ENCODE data around the gene LPP. TPM values are rescaled to one million over a fixed set of nuclear protein-coding genes. Genes with fewer than 3 reads are reported as not detected.

LPP gene
- total and polyA plus RNA-seq, 4 donors = 7.2 to 50.3 (median 26.4) TPM

DNA sequence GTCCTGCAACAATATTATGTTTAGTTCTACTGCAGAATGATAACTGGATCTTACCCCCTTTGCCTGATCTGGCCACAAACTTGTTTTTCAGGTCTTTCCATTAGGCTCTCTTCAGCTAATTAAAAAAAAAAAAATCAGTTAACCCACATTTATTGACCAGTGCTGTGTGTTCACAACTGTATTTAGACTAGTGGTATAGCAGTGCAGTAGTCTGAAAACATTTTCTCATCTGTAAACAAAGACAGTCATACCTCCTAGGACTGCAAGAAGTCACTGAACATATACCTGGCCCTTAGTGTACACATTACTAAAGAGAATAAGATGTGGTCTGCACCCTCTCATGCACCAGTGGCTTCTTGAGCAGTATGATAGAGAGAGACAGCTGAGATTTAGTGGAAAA lies 22.5 kb downstream of the LPP start:
- H3K9me3 ChIP-seq (ENCODE audit: control insufficient read depth, insufficient read depth, low read length) = no peaks in the 10 kb centered on the region
- no peak overlapping the region for H3K4me3 ChIP-seq (ENCODE audit: low read depth, low read length)
- H3K36me3 ChIP-seq (ENCODE audit: control insufficient read depth, insufficient read depth, low read length) = no peaks in the 10 kb centered on the region
- no peak for DNase-seq (ENCODE audit: low read depth in 4 of 6, low spot score in 6 of 6)
- peaks cover 9% of the 10 kb centered on the region for H3K4me1 ChIP-seq (ENCODE audit: control insufficient read depth, insufficient read depth, low read length)
- H3K27me3 ChIP-seq (ENCODE audit: control insufficient read depth, insufficient read depth, low read length) = no peaks in the 10 kb centered on the region
- no peak overlapping the region for H3K27ac ChIP-seq (ENCODE audit: low read depth, low read length)

DNA sequence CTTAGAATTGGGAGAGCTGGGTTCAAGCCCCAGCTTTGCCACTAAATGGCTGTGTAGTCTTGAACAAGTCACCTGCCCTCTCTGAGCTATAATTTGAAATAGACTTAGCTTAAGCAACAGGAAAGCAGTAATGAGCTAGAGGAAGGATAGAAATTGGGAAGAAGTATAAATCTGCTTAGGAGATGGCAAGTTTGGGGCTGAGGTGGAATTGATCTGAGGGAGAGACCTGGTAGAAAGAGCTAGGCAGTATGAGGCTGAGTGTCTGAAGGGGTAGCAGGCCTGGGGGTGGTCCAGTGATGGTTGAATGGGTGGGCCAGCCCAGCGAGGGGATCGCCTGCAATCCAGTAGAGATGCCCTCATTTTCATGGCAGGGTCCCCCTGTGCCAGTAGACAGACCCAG lies 22.9 kb downstream of the LPP start:
- Histone ChIP-seq H3K27me3 (ENCODE audit: control insufficient read depth, insufficient read depth, low read length) (no peaks in the 10 kb centered on the region), H3K4me1 (ENCODE audit: control insufficient read depth, insufficient read depth, low read length) (peaks cover 9% of the 10 kb centered on the region), H3K4me3 (ENCODE audit: low read depth, low read length) (no peak overlapping the region), H3K27ac (ENCODE audit: low read depth, low read length) (no peak overlapping the region), H3K9me3 (ENCODE audit: control insufficient read depth, insufficient read depth, low read length) (no peaks in the 10 kb centered on the region), H3K36me3 (ENCODE audit: control insufficient read depth, insufficient read depth, low read length) (no peaks in the 10 kb centered on the region)
- DNase-seq (ENCODE audit: low read depth in 4 of 6, low spot score in 6 of 6) = no peak
- 94% methylated on average over 2 of the region's 2 CpGs for WGBS (ENCODE audit: insufficient coverage)

GRCh38 chr3:188177721-188178120 lies 23.8 kb downstream of the LPP start:
- no CpG with 5 or more reads among the region's 2 CpGs for WGBS (ENCODE audit: insufficient coverage)
- Histone ChIP-seq H3K36me3 (ENCODE audit: control insufficient read depth, insufficient read depth, low read length) (no peaks in the 10 kb centered on the region), H3K4me1 (ENCODE audit: control insufficient read depth, insufficient read depth, low read length) (peaks cover 9% of the 10 kb centered on the region), H3K9me3 (ENCODE audit: control insufficient read depth, insufficient read depth, low read length) (no peaks in the 10 kb centered on the region), H3K27me3 (ENCODE audit: control insufficient read depth, insufficient read depth, low read length) (no peaks in the 10 kb centered on the region), H3K4me3 (ENCODE audit: low read depth, low read length) (no peak overlapping the region), H3K27ac (ENCODE audit: low read depth, low read length) (no peak overlapping the region)
- no peak for DNase-seq (ENCODE audit: low read depth in 4 of 6, low spot score in 6 of 6)

DNA sequence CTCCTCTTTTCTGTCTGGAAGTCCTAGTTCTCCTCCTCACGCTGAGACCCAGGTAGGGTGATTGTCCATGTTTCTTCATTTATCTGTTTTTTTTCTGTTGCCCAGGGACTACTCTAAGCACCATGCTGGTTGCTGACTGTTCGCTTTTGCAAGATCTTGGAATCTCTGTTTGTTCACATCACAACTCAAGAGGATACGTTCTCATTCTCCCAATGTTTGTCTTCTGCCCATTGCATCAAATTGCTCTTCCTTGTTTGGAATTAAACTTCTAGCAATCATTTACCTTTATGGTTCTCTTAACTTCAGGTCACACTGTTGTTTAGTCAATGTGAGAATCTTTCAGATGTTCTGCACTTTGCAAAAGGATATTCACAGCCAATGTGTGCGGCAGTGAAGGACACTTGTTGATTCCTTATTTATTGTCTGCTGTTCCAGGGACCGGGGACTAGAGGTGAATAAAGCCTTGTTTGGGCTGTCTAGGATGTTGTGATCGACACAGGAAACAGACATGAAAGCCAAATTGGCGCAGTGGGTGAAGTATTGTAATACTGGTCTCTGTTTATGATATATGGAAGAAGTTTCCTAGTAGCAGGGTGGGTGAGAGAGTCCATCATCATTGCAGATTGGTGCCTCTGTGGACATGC lies 24.5 kb downstream of the LPP start:
- H3K4me1 ChIP-seq (ENCODE audit: control insufficient read depth, insufficient read depth, low read length) = peaks cover 9% of the 10 kb centered on the region
- H3K27ac ChIP-seq (ENCODE audit: low read depth, low read length) = no peak overlapping the region
- H3K27me3 ChIP-seq (ENCODE audit: control insufficient read depth, insufficient read depth, low read length) = no peaks in the 10 kb centered on the region
- no peak for DNase-seq (ENCODE audit: low read depth in 4 of 6, low spot score in 6 of 6)
- 73% methylated on average over 6 of the region's 7 CpGs for WGBS (ENCODE audit: insufficient coverage)
- H3K36me3 ChIP-seq (ENCODE audit: control insufficient read depth, insufficient read depth, low read length) = no peaks in the 10 kb centered on the region
- no peak overlapping the region for H3K4me3 ChIP-seq (ENCODE audit: low read depth, low read length)
- H3K9me3 ChIP-seq (ENCODE audit: control insufficient read depth, insufficient read depth, low read length) = no peaks in the 10 kb centered on the region

DNA sequence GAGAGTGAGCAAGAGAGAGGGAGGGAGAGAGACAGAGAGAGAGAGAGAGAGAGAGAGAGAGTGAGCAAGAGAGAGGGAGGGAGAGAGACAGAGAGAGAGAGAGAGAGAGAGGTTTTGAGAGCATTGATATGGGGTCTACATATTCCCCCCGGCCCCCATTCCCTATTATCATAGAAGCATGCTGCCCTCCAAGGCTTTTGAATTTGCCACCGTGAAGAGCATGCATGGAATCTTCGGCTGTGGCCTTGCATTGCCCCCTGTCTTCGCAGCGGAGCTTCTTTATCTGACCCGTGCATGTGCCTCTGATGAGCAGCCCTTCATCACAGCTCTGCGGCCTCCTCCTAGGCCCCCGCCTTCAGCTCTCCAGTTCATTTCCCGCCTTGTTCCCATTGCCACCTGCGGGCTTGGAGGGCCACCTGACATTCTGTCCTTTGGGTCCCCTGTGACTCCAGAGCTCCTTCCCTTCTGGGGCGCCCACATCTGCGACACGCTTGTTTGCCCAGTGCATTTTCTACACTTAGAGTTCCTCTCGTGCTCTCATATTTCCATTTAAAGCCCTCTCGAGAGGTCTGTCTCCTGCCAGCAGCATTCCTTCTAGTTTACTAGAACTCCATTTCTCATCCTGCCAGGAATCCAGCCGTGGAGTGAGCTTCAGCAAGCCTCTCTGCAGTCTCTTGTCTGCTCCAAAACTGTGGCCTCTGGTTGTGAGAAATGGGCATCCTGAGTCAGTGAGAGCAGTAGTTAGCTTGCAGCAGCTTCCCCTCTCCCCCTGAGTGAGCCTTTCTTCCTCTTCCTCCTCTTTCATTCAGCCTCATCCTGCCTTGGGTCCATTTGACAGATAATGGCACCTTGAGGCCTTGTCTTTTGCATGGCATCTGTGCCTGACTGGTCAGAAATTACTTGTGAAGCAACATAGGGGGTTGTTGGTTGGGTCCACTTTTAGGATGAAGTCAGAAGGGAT lies 25.3 kb downstream of the LPP start:
- H3K9me3 ChIP-seq (ENCODE audit: control insufficient read depth, insufficient read depth, low read length) = no peaks in the 10 kb centered on the region
- H3K27me3 ChIP-seq (ENCODE audit: control insufficient read depth, insufficient read depth, low read length) = no peaks in the 10 kb centered on the region
- H3K36me3 ChIP-seq (ENCODE audit: control insufficient read depth, insufficient read depth, low read length) = no peaks in the 10 kb centered on the region
- no peak overlapping the region for H3K4me3 ChIP-seq (ENCODE audit: low read depth, low read length)
- WGBS (ENCODE audit: insufficient coverage) = 48% methylated on average over 14 of the region's 16 CpGs
- H3K4me1 ChIP-seq (ENCODE audit: control insufficient read depth, insufficient read depth, low read length) = peaks cover 9% of the 10 kb centered on the region
- DNase-seq (ENCODE audit: low read depth in 4 of 6, low spot score in 6 of 6) = peak in 1 of 6 donors; percentile 30
- H3K27ac ChIP-seq (ENCODE audit: low read depth, low read length) = peak overlapping the region; percentile 61

- DNase-seq (ENCODE audit: low read depth in 4 of 6, low spot score in 6 of 6) = no peak
- H3K4me1 ChIP-seq (ENCODE audit: control insufficient read depth, insufficient read depth, low read length) = peaks cover 9% of the 10 kb centered on the region
- no peak overlapping the region for H3K4me3 ChIP-seq (ENCODE audit: low read depth, low read length)
- no peaks in the 10 kb centered on the region for H3K36me3 ChIP-seq (ENCODE audit: control insufficient read depth, insufficient read depth, low read length)
- no peaks in the 10 kb centered on the region for H3K27me3 ChIP-seq (ENCODE audit: control insufficient read depth, insufficient read depth, low read length)
- no peaks in the 10 kb centered on the region for H3K9me3 ChIP-seq (ENCODE audit: control insufficient read depth, insufficient read depth, low read length)
- no peak overlapping the region for H3K27ac ChIP-seq (ENCODE audit: low read depth, low read length)
- WGBS (ENCODE audit: insufficient coverage) = 75% methylated on average over 6 of the region's 7 CpGs
Measured at GRCh38 chr3:188180114-188180513, 26.2 kb downstream of the LPP start.

- Histone ChIP-seq H3K9me3 (ENCODE audit: control insufficient read depth, insufficient read depth, low read length) (no peaks in the 10 kb centered on the region), H3K36me3 (ENCODE audit: control insufficient read depth, insufficient read depth, low read length) (no peaks in the 10 kb centered on the region), H3K4me3 (ENCODE audit: low read depth, low read length) (no peak overlapping the region), H3K27ac (ENCODE audit: low read depth, low read length) (no peak overlapping the region), H3K4me1 (ENCODE audit: control insufficient read depth, insufficient read depth, low read length) (peaks cover 16% of the 10 kb centered on the region), H3K27me3 (ENCODE audit: control insufficient read depth, insufficient read depth, low read length) (no peaks in the 10 kb centered on the region)
- DNase-seq (ENCODE audit: low read depth in 4 of 6, low spot score in 6 of 6) = no peak
- 70% methylated on average over 3 of the region's 5 CpGs for WGBS (ENCODE audit: insufficient coverage)
Measured at GRCh38 chr3:188183452-188183851, 29.5 kb downstream of the LPP start.

- Histone ChIP-seq H3K4me1 (ENCODE audit: control insufficient read depth, insufficient read depth, low read length) (peaks cover 12% of the 10 kb centered on the region), H3K27me3 (ENCODE audit: control insufficient read depth, insufficient read depth, low read length) (no peaks in the 10 kb centered on the region), H3K4me3 (ENCODE audit: low read depth, low read length) (no peak overlapping the region), H3K9me3 (ENCODE audit: control insufficient read depth, insufficient read depth, low read length) (no peaks in the 10 kb centered on the region), H3K27ac (ENCODE audit: low read depth, low read length) (no peak overlapping the region), H3K36me3 (ENCODE audit: control insufficient read depth, insufficient read depth, low read length) (no peaks in the 10 kb centered on the region)
- no peak for DNase-seq (ENCODE audit: low read depth in 4 of 6, low spot score in 6 of 6)
- WGBS (ENCODE audit: insufficient coverage) = 93% methylated on average over 3 of the region's 3 CpGs
Measured at GRCh38 chr3:188184160-188184559, 30.2 kb downstream of the LPP start.

DNA sequence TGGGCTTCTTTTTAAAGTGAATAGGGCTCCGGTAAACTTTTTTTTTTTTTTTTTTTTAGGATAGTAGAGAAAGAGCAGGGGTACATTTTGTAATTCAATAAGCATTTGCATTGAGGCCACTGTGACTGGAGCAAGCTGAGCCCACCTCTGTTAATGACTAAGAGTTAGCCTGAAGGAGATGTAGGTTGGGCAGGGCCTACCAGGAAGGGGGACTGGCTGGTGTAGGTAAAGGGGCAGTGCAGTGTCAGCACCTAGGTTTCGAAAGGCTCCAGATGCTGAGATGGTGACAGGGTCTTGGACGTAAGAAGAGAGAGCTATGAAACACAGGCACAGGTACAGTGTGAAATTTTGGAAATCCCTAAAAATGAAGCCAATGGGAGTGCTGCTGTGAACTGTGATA lies 30.7 kb downstream of the LPP start:
- WGBS (ENCODE audit: insufficient coverage) = 78% methylated on average over 3 of the region's 3 CpGs
- peaks cover 7% of the 10 kb centered on the region for H3K4me1 ChIP-seq (ENCODE audit: control insufficient read depth, insufficient read depth, low read length)
- no peak overlapping the region for H3K27ac ChIP-seq (ENCODE audit: low read depth, low read length)
- H3K27me3 ChIP-seq (ENCODE audit: control insufficient read depth, insufficient read depth, low read length) = no peaks in the 10 kb centered on the region
- H3K36me3 ChIP-seq (ENCODE audit: control insufficient read depth, insufficient read depth, low read length) = no peaks in the 10 kb centered on the region
- H3K4me3 ChIP-seq (ENCODE audit: low read depth, low read length) = no peak overlapping the region
- no peaks in the 10 kb centered on the region for H3K9me3 ChIP-seq (ENCODE audit: control insufficient read depth, insufficient read depth, low read length)
- no peak for DNase-seq (ENCODE audit: low read depth in 4 of 6, low spot score in 6 of 6)
